Activated effector memory CD4-positive, alpha-beta T cell treated with anti-CD3 and anti-CD28 coated beads, Interleukin-2, amount 50 U/mL, for 16 hours (primary cell): ENCODE data around the gene EDN1.

Experiments
- DNase-seq: peaks from one replicate; pipeline ENCODE4 v3.0.0-alpha.2; 2020

EDN1 gene

DNA sequence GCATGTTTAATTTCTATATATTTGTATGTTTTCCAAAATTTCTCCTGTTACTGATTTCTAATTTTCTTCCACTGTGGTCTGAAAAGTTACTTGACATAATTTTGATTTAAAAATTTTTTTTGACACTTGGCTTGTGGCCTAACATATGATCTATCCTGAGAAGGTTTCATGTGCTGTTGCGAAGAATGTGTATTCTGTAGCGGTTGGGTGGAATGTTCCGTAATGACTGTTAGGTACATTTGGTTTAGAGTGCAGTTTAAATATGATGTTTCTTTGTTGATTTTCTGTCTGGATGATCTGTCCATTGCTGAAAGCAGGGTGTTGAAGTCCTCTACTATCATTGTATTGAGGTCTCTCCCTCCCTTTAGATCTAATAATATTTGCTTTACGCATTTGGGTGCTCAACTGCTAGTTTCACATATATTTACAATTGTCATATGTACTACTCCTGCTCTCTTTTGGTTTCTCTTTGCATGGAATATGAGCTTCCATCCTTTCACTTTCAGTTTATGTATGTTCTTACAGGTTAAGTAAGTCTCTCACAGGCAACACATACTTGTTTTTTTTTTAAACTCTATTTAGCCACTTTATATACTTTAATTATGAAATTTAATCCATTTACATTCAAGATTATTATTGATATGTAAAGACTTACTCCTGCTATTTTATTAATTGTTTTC lies 19.5 kb upstream of the EDN1 start:
- DNase-seq, result no peak

DNA sequence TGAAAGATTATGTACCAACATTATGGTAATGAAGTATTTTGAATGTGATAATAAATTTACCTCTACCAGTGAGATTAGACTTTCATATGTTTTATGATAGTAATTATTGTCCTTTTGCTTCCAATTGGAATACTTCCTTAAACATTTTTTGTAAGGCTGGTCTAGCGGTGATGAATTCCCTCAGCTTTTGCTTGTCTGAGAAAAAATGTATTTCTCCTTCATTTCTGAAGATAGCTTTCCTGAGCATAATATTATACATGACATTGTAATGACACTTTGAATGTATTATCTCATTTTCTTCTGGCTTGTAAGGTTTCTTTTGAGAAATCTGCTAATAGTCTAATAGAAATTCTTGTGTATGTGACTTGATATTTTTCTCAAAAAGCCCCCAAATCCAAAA lies 18.6 kb upstream of the EDN1 start:
- no peak for DNase-seq

DNA sequence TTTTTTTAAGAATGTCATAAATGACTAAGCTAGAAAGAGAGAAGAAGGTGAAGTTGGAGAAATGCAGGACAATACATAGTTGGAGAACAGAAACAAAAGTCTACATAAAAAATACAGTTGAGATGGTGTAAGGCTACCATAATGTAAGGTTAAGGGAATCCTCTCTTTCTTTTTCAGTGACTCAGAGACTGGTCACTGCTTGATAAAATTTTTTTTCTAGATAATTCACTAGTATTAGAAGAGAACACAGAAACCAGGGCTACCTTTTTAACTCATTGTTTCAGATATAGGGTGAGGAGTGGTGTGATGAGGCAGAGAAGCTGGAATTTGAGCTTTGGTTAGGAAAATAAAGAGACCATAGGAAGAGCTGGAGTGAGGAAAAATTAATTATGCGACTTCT lies 18.2 kb upstream of the EDN1 start:
- DNase-seq, result no peak

DNA sequence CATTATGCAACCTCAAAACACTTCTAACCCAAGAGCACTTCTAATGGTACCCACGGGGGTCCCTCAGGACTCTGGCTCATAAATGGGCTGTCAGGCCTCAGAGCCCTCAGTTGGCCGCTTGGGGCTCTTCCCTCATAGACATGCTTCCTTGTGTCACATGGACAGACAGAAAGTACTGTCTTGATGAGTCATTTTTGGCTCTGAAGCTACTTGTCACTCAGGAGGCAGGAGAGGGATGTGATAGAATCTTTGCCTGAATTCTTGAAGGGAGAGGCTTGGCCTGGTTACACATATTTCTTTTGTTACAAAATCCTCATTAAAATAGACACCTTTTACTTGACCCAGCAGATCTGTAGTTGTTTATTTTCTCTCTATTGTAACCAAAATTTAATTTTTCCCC lies 15.1 kb upstream of the EDN1 start:
- no peak for DNase-seq

DNA sequence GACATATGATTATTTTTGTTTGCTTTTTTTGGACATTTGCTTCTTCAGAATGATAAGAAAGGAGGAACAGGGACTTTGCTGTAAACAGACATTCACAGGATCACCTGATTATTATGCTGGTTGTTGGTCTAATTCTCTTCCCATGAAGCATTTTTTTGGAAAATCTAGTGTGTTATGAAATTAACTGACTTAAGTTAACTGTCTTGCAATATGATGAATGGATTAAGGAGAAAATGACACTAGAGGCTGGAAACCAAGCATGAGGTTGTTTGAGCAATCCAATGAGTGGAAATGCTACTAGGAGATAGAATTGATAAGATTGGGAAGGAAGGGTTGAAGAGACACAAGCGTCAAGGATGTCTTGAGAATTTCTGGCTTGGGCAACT lies 13.2 kb upstream of the EDN1 start:
- no peak for DNase-seq

DNA sequence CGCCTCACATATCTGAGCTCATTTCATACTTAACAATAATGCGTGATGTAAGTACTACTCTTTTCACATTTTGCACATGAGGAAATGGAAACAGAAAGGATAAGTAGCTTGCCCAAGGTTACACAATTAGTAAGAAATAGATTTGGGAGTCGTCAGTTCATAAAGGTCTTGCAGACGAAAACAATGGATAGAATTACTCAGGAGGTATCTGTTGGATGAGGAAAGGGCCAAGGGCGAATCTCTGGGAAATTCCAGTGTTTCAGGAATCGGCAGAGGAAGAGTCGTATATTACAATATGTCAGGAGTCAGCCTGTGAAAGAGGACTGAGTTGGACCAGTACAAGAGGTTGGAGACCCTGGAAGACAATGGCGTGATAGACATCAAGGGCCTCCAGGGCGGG lies 12.8 kb upstream of the EDN1 start:
- DNase-seq, result no peak

DNA sequence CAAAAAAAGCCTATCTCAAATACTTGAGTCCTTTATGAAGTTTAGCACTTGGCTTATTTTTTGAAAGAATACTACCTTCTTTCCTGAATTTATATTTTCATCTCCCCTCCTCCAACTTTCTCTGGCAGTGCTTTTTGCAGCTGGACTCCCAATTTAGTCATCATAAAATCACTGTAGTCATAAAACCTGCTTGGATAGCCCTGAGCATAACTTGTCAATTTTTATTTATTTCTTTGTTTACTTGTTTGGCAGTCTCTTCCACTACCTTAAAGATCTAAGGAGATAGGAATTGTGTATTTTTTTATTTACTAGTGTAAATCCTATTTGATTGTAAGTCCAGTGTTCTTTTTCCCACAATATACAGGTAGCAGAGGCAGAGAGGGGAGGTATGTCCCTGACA lies 11.2 kb upstream of the EDN1 start:
- no peak for DNase-seq

DNA sequence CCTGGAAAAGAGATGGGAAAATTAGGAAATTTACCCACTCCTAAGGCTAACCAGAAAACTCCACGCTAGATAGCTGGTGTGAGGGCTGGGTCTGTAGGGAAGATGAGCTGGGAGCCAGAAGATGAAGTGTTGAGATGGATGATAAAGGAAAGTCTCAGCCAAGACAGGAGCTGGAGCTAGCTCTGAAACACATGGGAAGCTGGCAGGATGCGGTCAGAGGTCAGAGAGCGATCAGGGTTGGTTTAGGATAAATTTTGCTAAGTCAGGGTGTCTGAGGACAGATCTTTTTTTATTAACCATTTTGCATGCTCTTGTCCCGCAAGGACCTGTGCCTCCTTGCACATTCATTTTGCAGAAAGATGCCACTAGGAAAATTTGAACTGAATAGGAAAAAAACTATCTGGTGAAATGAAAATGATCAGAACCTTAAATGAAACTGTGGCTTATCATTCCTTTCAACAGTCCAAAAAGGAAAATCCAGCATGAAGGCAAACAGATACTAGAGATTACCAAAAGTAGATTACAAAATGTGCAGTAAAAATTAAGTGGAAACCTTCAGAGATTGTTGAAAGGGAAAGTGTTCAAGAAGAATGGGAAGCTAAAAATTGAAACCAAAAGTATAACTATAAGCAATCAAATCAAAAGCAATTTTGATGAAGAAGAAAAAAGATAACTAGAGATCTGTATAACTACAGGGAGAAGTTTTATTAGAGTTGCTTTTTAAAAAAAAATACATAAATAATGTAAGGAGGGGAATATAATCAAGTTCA lies 10.7 kb upstream of the EDN1 start:
- DNase-seq, result no peak

DNA sequence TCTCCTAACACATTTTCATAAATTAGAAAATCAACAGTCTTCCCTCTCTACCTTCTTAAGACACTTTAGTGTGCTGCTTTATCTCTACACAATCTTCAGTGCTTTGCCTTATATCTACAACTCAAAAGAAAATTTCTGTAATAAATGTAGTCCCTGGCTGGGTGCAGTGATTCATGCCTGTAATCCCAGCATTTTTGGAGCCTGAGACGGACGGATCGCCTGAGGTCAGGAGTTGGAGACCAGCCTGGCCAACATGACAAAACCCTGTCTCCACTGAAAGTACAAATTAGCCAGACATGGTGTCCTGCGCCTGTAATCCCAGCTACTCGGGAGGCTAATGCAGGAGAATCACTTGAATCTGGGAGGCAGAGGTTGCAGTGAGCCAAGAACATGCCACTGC lies 9.7 kb upstream of the EDN1 start:
- no peak for DNase-seq

DNA sequence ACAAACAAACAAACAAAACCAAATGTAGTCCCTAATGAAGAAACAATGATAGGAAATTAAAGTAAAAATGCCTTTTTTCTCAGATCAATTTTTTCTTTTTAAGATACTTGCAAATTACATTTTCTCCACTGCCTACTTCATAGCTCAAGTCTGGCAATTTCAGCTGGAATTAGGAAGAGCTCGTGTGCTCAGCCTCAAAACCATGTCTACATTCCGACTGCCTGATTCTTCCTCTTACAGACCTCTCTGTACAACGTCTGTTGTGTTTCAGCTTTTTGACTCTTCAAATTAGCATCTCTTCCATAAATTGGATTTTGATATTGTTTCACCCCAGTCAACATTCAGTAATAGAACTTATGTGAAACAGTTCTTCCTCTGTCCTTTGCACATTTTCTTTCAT lies 9.3 kb upstream of the EDN1 start:
- DNase-seq, result no peak

DNA sequence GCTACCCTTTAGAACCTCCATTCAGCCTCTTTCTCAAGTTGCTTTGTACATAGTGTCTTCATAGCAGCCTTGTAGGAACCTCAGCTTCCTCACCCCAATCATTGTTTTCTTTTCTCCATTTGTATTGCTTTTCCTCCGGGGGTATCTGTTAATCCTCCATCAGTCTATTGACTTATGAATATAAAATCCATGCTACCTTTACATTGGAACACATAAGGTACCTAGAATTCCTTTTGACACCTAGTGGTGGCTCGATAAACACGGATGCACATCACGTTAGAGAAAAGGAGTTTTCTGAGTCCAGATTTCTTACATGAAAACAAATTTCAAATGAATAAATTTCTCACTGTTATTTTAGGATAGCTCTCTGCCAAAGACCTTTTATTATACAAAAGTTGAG lies 6.3 kb upstream of the EDN1 start:
- DNase-seq, result no peak

DNA sequence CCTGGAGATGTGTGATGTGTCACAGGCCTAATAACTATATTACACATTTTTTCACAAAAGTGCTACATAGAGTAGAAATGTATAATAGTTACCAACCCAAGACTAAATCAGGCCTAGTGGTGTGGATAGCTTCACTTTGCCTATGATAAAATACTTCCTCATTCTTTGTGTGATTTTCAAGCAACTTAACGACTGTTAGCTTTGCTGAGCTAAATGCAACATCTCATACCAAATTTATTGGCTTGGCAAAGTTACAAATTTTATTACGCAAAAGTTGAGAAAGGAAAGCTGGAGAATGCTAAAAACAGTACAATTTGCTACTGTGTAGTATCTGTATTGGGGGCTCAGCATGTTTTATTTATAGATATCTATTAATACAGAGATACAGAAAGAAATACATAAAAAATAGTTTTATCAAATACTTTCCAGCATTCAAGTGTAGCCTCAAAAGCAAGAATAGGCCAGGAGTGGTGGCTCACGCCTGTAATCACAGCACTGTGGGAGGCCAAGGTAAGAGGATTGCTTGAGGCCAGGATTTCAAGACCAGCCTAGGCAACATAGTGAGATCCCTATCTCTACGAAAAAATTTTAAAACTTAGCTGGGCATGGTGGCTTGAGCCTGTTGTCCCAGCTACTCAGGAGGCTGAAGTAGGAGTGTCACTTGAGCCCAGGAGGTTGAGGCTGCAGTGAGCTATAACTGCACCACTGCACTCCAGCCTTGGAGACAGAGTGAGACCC lies 3.6 kb upstream of the EDN1 start:
- DNase-seq, result no peak

DNA sequence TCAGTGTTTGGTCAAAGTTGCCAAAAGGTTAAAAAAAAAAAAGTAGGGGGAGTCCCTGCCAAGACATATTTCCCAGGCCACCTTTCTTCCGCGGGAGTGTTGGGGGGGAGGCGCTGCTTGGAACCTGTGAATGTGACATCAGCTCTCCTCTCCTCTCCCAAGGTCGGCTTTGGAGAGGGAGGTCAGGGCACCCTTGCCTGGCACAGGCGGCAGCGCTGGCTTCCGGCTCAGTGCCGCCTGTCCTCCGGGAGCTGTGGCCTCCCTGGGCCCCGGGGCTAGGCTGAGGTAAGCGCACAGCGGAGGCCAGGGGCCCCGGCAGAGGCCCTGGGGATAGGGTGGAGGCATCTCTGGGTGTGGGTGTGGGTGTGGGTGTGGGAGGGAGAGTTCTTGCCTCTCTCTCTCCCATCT lies 1.9 kb upstream of the EDN1 start:
- no peak for DNase-seq

DNA sequence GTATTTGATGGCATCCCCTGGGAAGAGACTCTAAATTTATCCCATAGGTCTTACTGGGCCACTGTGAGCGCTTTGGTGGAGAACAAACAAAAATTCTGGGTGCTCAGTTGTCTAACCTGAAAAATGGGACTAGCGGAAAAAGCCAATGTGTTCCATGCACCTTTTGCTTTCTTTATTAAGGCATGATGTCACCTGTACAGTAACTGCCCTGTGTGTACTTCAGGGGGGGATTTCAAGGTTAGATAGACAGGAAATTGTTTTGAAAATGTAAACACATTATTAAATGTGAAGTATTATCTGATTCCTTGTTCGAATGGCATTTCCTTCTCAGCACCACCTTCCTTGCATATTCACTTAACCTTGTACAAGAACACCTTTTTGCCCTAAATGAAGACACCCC lies 1.2 kb upstream of the EDN1 start:
- no peak for DNase-seq

DNA sequence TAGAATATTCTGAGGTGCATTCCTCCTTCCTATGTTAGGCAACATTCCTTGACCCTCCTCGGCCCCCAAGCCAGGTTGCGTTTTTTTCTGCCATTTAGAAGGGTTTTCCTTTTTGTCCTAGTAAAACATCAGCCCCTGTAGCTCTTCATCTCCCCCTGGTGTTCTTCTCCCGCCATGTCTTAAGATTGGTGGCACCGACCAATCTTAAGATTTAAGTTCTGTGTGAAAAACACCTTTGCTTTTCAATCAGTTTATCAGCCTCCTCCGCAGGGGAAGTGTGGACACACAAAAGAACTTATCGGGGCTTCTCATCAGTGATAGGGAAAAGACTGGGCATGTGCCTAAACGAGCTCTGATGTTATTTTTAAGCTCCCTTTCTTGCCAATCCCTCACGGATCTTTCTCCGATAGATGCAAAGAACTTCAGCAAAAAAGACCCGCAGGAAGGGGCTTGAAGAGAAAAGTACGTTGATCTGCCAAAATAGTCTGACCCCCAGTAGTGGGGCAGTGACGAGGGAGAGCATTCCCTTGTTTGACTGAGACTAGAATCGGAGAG lies 719 bp upstream of the EDN1 start:
- DNase-seq, result peak; percentile 72

DNA sequence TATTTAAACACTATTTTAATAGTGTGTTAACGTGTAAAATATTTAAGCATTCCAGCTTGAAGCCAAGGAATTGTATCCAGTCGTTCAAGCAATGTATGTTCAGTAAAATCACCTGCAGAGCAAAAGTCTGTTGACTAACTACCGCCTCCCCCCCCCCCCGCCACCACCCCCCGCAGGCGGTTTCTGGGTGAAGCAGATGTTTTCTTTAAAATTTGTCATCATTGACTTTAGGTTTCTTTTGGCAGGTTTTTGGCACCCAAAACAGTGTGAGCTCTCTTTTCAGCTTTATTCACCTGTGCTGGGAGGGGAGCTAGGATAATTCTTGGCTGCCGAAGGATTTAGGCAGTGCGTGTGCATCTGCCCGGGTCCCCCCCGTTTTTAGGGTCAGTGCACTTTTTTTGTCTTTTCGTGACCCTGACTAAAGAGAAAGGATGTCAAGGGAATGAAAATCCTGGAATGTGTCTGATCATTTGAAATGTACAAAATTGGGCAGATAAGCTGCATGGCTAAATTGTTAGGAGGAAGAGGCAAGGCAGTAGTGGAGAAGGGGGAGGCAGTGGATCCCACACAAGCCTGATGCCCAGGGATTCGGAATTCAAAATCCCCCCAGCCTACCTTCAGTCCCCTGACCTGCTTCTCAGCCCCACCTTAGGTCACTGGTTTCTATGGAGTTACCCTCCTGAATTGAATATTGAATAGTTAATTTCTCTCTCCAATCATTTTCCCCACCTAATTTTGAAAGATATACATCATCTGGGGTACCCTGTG lies 1.1 kb downstream of the EDN1 start:
- no peak for DNase-seq

DNA sequence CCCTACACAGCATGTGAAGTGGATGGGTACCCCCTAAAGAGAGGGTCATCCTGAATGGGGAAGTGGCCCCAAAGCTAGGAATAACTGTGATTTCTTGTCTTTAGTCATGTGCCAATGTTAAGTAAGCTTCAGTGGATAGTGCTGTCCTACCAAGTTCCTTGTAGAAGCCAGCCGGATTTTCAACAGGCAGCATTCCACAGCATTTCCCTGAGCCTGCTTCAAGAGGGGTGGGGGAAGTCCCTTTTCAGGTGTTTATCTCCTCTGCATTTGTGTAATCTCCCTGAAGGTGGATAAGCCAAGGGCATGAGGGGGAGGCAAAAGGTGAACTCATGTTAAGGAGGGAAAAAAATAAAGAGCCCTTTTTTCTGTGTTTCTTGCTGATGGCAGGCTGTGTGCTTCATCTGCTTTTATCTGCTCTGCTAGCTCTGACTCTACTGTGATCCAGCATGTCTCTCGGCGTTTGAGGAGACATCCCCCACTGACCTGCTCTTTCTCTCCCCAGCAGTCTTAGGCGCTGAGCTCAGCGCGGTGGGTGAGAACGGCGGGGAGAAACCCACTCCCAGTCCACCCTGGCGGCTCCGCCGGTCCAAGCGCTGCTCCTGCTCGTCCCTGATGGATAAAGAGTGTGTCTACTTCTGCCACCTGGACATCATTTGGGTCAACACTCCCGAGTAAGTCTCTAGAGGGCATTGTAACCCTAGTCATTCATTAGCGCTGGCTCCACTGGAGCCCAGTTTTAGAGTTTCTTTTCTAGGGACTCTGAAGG lies 1.9 kb downstream of the EDN1 start:
- no peak for DNase-seq

DNA sequence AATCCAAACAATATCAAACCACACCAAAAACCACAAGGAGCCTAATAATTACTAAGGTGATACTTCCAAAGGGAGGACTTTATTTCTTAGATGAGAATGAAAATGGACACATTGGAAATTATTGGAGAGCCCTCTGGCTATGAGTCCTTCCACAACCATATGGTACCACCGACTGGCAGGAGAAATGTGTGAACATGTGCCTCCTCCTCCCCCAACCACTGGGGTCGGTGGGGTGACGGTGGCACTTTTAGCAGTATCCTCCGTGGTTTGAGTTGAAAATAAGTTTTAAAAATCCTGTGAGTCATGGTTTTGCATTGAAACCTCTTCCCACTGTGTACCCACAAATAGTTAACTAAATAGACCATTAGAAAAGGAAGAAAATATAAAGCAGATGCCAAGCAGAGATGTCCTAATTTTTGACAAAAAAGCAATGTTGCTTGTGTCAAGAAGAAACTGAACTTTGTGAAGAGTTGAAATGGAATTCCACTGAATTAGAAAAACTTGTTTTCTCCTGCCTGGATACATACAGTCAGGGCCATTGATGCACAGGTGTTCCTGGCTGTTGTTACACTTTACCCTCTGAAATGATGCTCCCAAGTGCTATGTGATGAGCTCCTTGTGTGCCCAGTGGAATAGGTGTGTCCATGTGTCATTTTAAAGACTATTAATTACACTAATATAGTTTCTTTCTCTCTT lies 3.2 kb downstream of the EDN1 start:
- no peak for DNase-seq

DNA sequence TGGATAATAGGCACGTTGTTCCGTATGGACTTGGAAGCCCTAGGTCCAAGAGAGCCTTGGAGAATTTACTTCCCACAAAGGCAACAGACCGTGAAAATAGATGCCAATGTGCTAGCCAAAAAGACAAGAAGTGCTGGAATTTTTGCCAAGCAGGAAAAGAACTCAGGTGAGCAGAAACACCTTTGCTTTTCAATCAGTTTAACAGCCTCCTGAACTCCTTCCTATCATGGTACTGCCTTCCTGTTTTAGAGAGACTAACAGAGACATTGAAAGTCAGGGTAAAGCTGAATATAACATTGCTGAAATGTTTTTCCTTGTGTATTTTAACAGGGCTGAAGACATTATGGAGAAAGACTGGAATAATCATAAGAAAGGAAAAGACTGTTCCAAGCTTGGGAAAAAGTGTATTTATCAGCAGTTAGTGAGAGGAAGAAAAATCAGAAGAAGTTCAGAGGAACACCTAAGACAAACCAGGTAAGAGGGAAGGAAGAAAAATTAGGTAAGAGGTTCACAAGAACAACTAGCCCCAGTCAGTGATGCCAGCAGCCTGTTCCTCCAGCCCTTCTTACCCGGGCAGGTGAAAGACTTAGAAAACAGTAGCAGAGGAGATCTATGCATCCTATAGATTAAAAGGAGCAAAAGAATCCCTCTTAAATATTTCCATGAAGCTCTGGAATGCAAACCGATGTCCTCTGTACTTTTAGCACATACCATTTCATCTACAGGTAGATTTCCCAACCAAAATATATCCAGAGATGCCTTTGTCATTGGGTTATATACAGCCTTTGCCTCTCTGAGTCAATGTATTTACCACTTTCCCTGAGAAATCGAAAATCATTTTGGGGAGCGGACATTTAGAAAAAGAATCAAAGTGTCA lies 4.0 kb downstream of the EDN1 start:
- no peak for DNase-seq

DNA sequence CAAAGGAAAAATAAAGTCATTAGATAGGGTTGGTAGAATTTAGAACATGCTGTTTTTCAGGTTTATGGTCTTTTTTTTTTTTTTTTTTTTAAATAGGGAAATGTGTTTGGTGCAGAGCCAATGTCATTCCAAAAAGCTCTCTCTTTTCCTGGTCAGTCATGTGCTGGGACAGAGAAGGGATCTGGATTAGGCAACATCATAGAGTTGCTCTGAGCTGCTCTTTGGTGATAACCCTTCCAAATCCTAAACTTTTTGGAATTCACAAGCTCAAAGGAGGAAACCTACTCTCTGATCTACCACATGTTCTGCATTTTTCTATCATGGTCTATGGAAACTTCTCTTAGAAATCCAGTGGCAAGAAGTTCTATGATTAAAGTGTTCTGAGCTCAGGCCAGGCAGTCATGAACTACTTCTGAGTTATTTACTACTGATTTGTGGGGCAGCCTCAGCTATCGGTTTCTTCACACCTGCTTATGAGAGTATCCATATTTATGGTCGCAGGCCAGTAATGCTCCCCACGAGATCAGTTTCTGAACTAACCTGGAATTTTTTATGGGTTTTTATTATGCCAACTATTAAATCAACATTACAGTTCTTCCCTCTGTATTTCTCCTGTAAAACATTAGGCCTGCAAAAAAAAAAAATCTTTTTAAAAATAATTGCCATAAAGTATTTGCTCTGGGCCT lies 4.8 kb downstream of the EDN1 start:
- DNase-seq, result no peak
